Mesothelial cell of epicardium (in vitro differentiated cells): ENCODE results near the gene STARD7. TPM values are rescaled to one million over a fixed set of nuclear protein-coding genes. Genes with fewer than 3 reads are reported as not detected.
"Not testable (repeated sequence)": the region's sequence is repeated elsewhere in the genome, so short reads cannot be mapped to it uniquely, and the experiment has no call there.

ENCODE experiments used
- DNase-seq, 2 experiments: peaks; one replicate each; pipeline ENCODE4 v3.0.0; 2021; ENCODE audit warnings: low spot score in 2 of 2; ENCODE audit not compliant: unreplicated experiment in 2 of 2
- H3K27ac Mint-ChIP-seq: 2 replicates; pipeline ENCODE4 v1.8.0; 2021; ENCODE audit warnings: mixed read lengths
- H3K27me3 Mint-ChIP-seq: 2 replicates; pipeline ENCODE4 v1.8.0; 2021; ENCODE audit warnings: low read depth, mixed read lengths
- H3K36me3 Mint-ChIP-seq: 2 replicates; pipeline ENCODE4 v1.8.0; 2021; ENCODE audit warnings: mixed read lengths
- H3K4me1 Mint-ChIP-seq: 2 replicates; pipeline ENCODE4 v1.8.0; 2021; ENCODE audit warnings: mixed read lengths
- H3K4me3 Mint-ChIP-seq: 2 replicates; pipeline ENCODE4 v1.8.0; 2021; ENCODE audit warnings: mild to moderate bottlenecking, moderate library complexity, mixed read lengths
- H3K9me3 Mint-ChIP-seq: 2 replicates; pipeline ENCODE4 v1.8.0; 2021; ENCODE audit warnings: mixed read lengths
- total RNA-seq: library from RNA; stranded (reverse); gene quantifications from 3 replicates; pipeline ENCODE4 v1.2.1, GENCODE V29; 2021
- TF ChIP-seq, protein P1 (sequence below): fragments of 200-600 bp; sonication (generic); IDR thresholded peaks from one replicate; pipeline ENCODE4 v1.5.0; 2021; ENCODE audit warnings: antibody characterized with exemption; ENCODE audit not compliant: unreplicated experiment

Gene STARD7, protein sequence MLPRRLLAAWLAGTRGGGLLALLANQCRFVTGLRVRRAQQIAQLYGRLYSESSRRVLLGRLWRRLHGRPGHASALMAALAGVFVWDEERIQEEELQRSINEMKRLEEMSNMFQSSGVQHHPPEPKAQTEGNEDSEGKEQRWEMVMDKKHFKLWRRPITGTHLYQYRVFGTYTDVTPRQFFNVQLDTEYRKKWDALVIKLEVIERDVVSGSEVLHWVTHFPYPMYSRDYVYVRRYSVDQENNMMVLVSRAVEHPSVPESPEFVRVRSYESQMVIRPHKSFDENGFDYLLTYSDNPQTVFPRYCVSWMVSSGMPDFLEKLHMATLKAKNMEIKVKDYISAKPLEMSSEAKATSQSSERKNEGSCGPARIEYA
- 107 to 109 TPM (median 108 TPM) in 3 replicates for total RNA-seq

DNA sequence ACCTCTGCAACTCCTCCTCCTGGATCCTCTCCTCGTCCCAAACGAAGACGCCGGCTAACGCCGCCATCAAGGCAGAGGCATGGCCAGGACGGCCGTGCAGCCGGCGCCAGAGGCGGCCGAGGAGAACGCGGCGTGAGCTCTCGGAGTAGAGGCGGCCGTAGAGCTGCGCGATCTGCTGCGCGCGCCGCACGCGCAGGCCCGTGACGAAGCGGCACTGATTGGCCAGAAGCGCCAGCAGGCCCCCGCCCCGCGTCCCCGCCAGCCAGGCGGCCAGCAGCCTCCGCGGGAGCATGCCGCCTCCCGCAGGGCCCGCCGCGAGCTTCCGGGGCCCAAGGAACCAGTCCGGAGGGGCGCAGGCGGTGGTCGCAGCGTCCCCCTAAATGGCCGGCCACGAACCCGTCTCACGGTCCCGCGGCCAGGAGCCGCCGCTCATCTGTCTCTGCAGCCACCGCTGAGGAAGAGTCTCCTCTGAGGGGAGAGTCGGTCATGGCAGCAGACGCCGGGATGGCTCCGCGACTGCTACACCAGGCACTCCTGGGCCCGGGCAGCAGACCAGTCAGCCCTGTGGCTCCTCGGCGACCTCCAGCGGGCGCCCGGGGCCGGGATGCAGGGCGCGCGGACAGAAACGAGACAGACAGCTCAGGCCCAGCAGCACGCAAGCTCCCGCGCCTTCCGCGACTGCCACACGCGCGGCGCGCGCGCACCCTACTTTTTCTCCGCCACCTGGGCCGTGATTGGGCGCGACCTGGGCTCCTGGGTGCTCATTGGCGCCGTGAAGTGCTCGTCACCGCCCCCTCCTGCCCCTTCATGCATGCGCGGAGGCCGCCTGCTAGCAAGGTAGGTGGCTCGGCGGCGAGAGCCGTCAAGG lies at the start of gene STARD7:
STARD7 (minus strand) TSS at position 685 of the 868 bp plus-strand sequence; CDS start at position 292, 393 bp downstream.
- Mint-ChIP-seq H3K4me3 (peak within 1 kb of the TSS; percentile 88), H3K36me3 (peaks cover 3% of the 10 kb centered on the region), H3K27ac (peak within 1 kb of the TSS; percentile 95), H3K4me1 (peaks cover 45% of the 10 kb centered on the region), H3K9me3 (no peaks in the 10 kb centered on the region), H3K27me3 (no peaks in the 10 kb centered on the region)
- TF ChIP-seq, protein P1, sequence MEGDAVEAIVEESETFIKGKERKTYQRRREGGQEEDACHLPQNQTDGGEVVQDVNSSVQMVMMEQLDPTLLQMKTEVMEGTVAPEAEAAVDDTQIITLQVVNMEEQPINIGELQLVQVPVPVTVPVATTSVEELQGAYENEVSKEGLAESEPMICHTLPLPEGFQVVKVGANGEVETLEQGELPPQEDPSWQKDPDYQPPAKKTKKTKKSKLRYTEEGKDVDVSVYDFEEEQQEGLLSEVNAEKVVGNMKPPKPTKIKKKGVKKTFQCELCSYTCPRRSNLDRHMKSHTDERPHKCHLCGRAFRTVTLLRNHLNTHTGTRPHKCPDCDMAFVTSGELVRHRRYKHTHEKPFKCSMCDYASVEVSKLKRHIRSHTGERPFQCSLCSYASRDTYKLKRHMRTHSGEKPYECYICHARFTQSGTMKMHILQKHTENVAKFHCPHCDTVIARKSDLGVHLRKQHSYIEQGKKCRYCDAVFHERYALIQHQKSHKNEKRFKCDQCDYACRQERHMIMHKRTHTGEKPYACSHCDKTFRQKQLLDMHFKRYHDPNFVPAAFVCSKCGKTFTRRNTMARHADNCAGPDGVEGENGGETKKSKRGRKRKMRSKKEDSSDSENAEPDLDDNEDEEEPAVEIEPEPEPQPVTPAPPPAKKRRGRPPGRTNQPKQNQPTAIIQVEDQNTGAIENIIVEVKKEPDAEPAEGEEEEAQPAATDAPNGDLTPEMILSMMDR, result peak; percentile 24
- peak; percentile 93 to 98 for DNase-seq

DNA sequence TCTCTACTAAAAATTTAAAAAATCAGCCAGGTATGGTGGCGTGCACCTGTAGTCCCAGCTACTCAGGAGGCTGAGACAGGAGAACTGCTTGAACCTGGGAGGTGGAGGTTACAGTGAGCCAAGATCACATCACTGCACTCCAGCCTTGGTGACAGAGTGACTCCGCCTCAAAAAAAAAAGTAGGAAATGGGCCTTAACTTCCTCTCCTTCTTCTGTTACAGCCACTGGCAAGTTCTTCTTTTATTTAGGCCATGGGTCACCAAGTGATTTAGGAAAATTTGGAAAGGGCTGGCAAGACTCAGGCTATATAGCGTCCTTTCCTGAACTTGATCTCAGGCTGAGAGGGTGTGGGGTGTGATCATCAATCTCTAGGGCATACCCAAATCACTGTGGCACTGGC lies 49.1 kb upstream of the STARD7 start:
- DNase-seq, H3K4me3 Mint-ChIP-seq, H3K27me3 Mint-ChIP-seq, H3K27ac Mint-ChIP-seq, H3K9me3 Mint-ChIP-seq, H3K4me1 Mint-ChIP-seq: not testable (repeated sequence)
- peaks cover 13% of the 10 kb centered on the region for H3K36me3 Mint-ChIP-seq

DNA sequence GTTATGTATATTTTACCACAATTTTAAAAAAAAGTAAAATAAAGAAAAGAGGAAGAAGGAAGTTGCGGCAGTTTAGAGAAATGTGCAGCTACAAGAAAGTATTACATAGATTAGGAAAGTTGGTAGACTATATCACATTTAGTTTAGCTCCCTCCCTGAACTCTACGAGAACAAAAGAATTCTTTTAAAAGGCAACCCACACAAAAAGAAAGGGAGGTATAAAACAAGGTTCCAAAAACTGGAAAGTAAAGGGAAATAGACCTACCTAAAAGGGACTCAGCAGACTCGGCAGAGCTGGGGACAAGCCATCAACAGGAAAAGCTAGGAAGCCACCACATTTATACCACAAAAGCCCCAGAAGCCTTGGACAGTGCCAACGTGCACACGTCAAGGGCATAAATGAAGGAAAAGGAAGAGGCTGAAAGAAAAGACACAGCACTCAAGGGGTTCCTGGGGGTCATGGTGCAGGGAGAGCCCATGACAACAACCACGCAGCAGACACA lies 48.0 kb upstream of the STARD7 start:
- peaks cover 7% of the 10 kb centered on the region for H3K4me1 Mint-ChIP-seq
- H3K4me3 Mint-ChIP-seq, result no peak overlapping the region
- TF ChIP-seq, protein P1, result no peak
- H3K27ac Mint-ChIP-seq, result no peak overlapping the region
- H3K9me3 Mint-ChIP-seq, result no peaks in the 10 kb centered on the region
- no peaks in the 10 kb centered on the region for H3K27me3 Mint-ChIP-seq
- H3K36me3 Mint-ChIP-seq, result peaks cover 18% of the 10 kb centered on the region
- DNase-seq, result no peak

DNA sequence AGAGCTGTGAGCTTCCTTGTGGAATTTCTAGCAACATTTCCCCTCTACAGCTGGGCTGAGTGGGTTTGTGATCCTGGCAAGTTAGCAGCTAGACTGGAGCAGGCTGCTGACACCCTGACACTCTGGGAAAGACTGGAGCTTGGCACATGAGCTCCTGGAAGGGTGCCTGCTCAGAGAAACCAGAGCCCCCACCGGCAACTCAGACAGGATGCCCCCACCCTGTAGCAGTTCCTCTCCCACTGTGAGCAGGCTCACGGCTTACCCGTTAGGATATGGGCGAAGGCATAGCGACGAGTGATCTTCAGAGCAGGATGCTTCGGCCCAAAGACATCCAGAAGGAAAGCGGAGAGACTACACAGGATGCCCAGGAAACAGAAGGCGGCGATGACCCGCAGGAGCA lies 45.9 kb upstream of the STARD7 start:
- TF ChIP-seq, protein P1, result no peak
- Mint-ChIP-seq H3K9me3 (no peaks in the 10 kb centered on the region), H3K36me3 (peaks cover 18% of the 10 kb centered on the region)

DNA sequence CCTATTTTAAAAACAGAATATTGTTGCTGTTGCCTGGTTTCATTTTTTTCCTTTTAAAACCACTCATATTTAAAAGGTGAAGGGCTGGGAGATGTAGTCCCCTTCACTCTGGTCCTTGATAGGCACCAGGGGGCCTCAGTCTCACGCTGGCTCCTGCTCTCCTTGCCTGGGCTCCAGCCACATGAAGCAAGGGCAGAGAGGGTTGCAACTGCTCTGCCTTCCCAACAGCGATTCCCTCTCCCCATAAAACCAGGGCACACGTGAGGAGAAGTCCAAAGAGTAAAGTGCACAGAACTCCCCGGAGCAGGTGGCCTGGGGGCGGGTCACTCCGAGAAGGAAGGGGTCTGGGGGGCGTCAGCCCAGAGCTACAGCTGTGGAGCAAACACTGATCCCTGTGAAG lies 44.4 kb upstream of the STARD7 start:
- peaks cover 18% of the 10 kb centered on the region for H3K36me3 Mint-ChIP-seq
- DNase-seq, result no peak
- no peak overlapping the region for H3K4me3 Mint-ChIP-seq
- no peaks in the 10 kb centered on the region for H3K9me3 Mint-ChIP-seq
- peaks cover 11% of the 10 kb centered on the region for H3K4me1 Mint-ChIP-seq
- TF ChIP-seq, protein P1, result no peak
- H3K27ac Mint-ChIP-seq, result no peak overlapping the region
- H3K27me3 Mint-ChIP-seq, result no peaks in the 10 kb centered on the region

More for the DNA sequence above, 45.9 kb upstream of the STARD7 start:
- no peak for DNase-seq
- H3K27ac Mint-ChIP-seq, result no peak overlapping the region
- H3K4me1 Mint-ChIP-seq, result peaks cover 8% of the 10 kb centered on the region
- no peaks in the 10 kb centered on the region for H3K27me3 Mint-ChIP-seq
- no peak overlapping the region for H3K4me3 Mint-ChIP-seq

DNA sequence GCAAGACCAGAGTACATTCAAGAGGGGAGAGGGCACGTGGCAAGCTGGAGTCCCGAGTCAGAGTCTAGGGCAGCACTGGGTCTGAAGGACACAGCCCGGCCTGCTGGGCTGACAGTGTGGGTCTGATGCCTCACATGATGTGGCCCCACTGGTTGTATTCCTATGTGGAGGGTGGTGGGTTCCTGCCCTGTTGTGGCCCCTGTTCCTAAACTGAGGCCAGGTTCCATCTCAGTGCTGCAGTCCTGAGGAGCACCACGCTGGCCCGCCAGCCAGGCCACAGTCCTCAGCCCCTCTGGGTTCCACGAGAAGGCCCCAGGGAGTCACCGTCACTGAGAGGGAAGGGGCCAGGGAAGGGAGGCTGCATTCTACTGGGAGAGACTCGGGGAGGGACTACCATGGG lies 43.9 kb upstream of the STARD7 start:
- H3K9me3 Mint-ChIP-seq, result no peaks in the 10 kb centered on the region
- peaks cover 11% of the 10 kb centered on the region for H3K4me1 Mint-ChIP-seq
- TF ChIP-seq, protein P1, result no peak
- no peak overlapping the region for H3K4me3 Mint-ChIP-seq
- no peaks in the 10 kb centered on the region for H3K27me3 Mint-ChIP-seq
- no peak overlapping the region for H3K27ac Mint-ChIP-seq
- DNase-seq, result no peak
- peaks cover 18% of the 10 kb centered on the region for H3K36me3 Mint-ChIP-seq
